Adrenal gland (tissue), 12 donors: ENCODE results near the gene TXNDC16. TPM values are rescaled to one million over a fixed set of nuclear protein-coding genes. Genes with fewer than 3 reads are reported as not detected.
"Not testable (repeated sequence)": the region's sequence is repeated elsewhere in the genome, so short reads cannot be mapped to it uniquely, and the experiment has no call there.

Experiments
- DNase-seq, 7 donors: peaks; one replicate each; pipeline ENCODE4 v3.0.0-alpha.2; 2019 to 2020
- H3K27ac ChIP-seq, 5 donors: fragments of 200-600 bp; sonication (generic) in 4 of 5; 1 replicate in 3 of 5; 2 replicates in 2 of 5; pipeline versions ENCODE4 v1.5.1 to v1.8.0; 2016 to 2020; ENCODE audit warnings: mild to moderate bottlenecking in 1 of 5
- H3K27me3 ChIP-seq: fragments of 200-600 bp; 2 replicates; pipeline ENCODE4 v1.8.0; 2021
- H3K36me3 ChIP-seq, 2 donors: fragments of 200-600 bp; replicated peaks in 1 of 2; 1 replicate in 1 of 2; 2 replicates in 1 of 2; pipeline versions ENCODE4 v1.5.1 to v1.8.0; 2018 to 2022
- H3K4me1 ChIP-seq, 2 donors: fragments of 200-600 bp; replicated peaks in 1 of 2; 1 replicate in 1 of 2; 2 replicates in 1 of 2; pipeline versions ENCODE4 v1.5.1 to v1.8.0; 2018 to 2021
- H3K4me3 ChIP-seq, 4 donors: fragments of 200-600 bp; sonication (generic) in 3 of 4; one replicate each; pipeline ENCODE4 v1.5.1; 2016 to 2018
- H3K9me3 ChIP-seq, 3 donors: fragments of 200-600 bp; sonication (generic) in 1 of 3; replicated peaks in 1 of 3; 1 replicate in 2 of 3; 2 replicates in 1 of 3; pipeline versions ENCODE4 v1.5.1 to v1.8.0; 2016 to 2021
- CTCF ChIP-seq, 6 experiments: fragments of 450-650 bp in 4 of 6; fragments of 200-600 bp in 2 of 6; sonication (generic) in 1 of 6; IDR thresholded peaks; 1 replicate in 5 of 6; 2 replicates in 1 of 6; pipeline versions ENCODE4 v1.5.1 to v1.8.0; 2016 to 2021; ENCODE audit warnings: antibody characterized with exemption in 6 of 6, mild to moderate bottlenecking in 2 of 6, moderate library complexity in 1 of 6
- POLR2A ChIP-seq, 2 donors: fragments of 450-650 bp; IDR thresholded peaks; one replicate each; pipeline ENCODE4 v1.6.1; 2017; ENCODE audit warnings: antibody characterized with exemption in 2 of 2, mild to moderate bottlenecking in 2 of 2, moderate library complexity in 1 of 2
- whole genome bisulfite sequencing, 4 donors: extraction: QIAGEN DNeasy Blood & Tissue Kit in 2 of 4; methylation state at CpG; one replicate each; pipeline versions ENCODE4 v1.1.5 to v1.1.7; 2013 to 2017; 5-methylcytosine and 5-hydroxymethylcytosine counted together
- intact Hi-C, 2 donors: fragments of 100-400 bp; cut with DNase I; formaldehyde crosslinking; loops; one replicate each; pipeline versions ENCODE4 v1.14.1 to v1.15.0; 2022 to 2023
- polyA plus RNA-seq, 3 donors: library from polyadenylated mRNA; stranded (reverse); fragments of 200-250 nt in 2 of 3; fragments of 350-450 nt in 1 of 3; fragmentation: Illumina TruSeq in 1 of 3; extraction: RNeasy Lipid Tissue Mini Kit (QIAGEN cat#74804) in 1 of 3; gene quantifications; one replicate each; pipeline ENCODE4 v1.2.3, GENCODE V29; 2013 to 2014
- total RNA-seq, 9 donors: library from RNA; depleted of rRNA in 4 of 9; stranded (reverse); fragments of >200 nt in 4 of 9; fragments of 120-200 nt in 1 of 9; fragmentation: NEBNext Ultra II Directional in 1 of 9; extraction: Animal tissue kit (Norgen Biotek cat#: 25700) in 1 of 9; gene quantifications; one replicate each; pipeline versions ENCODE4 v1.1.0 to v1.2.4, GENCODE V29; 2013 to 2023
- donor health status: healthy with polysubstance abuse.
- donor health status: Bipolar disorder and iron deficiency.
- donor health status: DM: yes; HTN: yes; CAD: no.
- donor health status: DM: no; HTN: no; CAD: no.
- donor health status: DM: no; HTN: no; CAD: no.
- donor health status: DM: yes; HTN: yes; CAD: no.

TXNDC16 gene
- total and polyA plus RNA-seq, 12 donors = 1.3 to 7.2 (median 5.6) TPM

- H3K27me3 ChIP-seq = no peaks in the 10 kb centered on the region
- no peak for DNase-seq
- H3K4me3 ChIP-seq = no peak overlapping the region
- no peak overlapping the region for H3K27ac ChIP-seq
- no peaks in the 10 kb centered on the region for H3K9me3 ChIP-seq
- TF ChIP-seq CTCF (IDR thresholded peaks at IDR 0.05) = no peak
- H3K36me3 ChIP-seq = no peaks in the 10 kb centered on the region
- intact Hi-C loops = no loop called here
- H3K4me1 ChIP-seq = no peaks in the 10 kb centered on the region
These were observed 31.2 kb upstream of the TXNDC16 start for GRCh38 chr14:52583544-52583943.

GRCh38 chr14:52575858-52576257 is 23.6 kb upstream of the TXNDC16 start:
- TF ChIP-seq POLR2A (IDR thresholded peaks at IDR 0.05) (no peak), CTCF (IDR thresholded peaks at IDR 0.05) (no peak)
- Histone ChIP-seq H3K27me3 (no peaks in the 10 kb centered on the region), H3K4me1 (no peaks in the 10 kb centered on the region), H3K36me3 (no peaks in the 10 kb centered on the region), H3K9me3 (no peaks in the 10 kb centered on the region), H3K27ac (no peak overlapping the region), H3K4me3 (no peak overlapping the region)
- no peak for DNase-seq
- intact Hi-C loops = no loop called here
- WGBS, 4 donors = 81 to 96% (median 94%) methylated on average over 2 of the region's 2 CpGs

- 91 to 96% (median 93%) methylated on average over 5 to 7 of the region's 7 CpGs for WGBS, 4 donors
- H3K4me3 ChIP-seq, intact Hi-C loops, H3K9me3 ChIP-seq, H3K4me1 ChIP-seq, DNase-seq, H3K36me3 ChIP-seq, H3K27ac ChIP-seq, H3K27me3 ChIP-seq: not testable (repeated sequence)
These were observed 16.1 kb upstream of the TXNDC16 start for GRCh38 chr14:52568454-52568853.

GRCh38 chr14:52563120-52563519 is 10.8 kb upstream of the TXNDC16 start:
- DNase-seq = no peak
- TF ChIP-seq POLR2A (IDR thresholded peaks at IDR 0.05) (no peak), CTCF (IDR thresholded peaks at IDR 0.05) (no peak)
- Histone ChIP-seq H3K4me3 (no peak overlapping the region), H3K27me3 (no peaks in the 10 kb centered on the region), H3K36me3 (no peaks in the 10 kb centered on the region), H3K4me1 (no peaks in the 10 kb centered on the region), H3K27ac (no peak overlapping the region), H3K9me3 (no peaks in the 10 kb centered on the region)
- 49 to 71% (median 56%) methylated on average over 2 of the region's 2 CpGs for WGBS, 4 donors
- intact Hi-C loops = no loop called here

- no peak overlapping the region for H3K27ac ChIP-seq
- intact Hi-C loops = loop anchor here in 1 of 2 donors (10.0 kb wide), 1 partner anchor 156 kb away; no protein-coding TSS in a partner anchor
- no peaks in the 10 kb centered on the region for H3K27me3 ChIP-seq
- WGBS, 4 donors = 91 to 96% (median 95%) methylated on average over 2 of the region's 2 CpGs
- TF ChIP-seq CTCF (IDR thresholded peaks at IDR 0.05) (no peak), POLR2A (IDR thresholded peaks at IDR 0.05) (no peak)
- H3K9me3 ChIP-seq = no peaks in the 10 kb centered on the region
- no peak overlapping the region for H3K4me3 ChIP-seq
- H3K36me3 ChIP-seq = no peaks in the 10 kb centered on the region
- no peak for DNase-seq
- peaks cover under 1 to 4% of the 10 kb centered on the region in 2 donors for H3K4me1 ChIP-seq
These were observed 6.4 kb upstream of the TXNDC16 start for GRCh38 chr14:52558688-52559087.
